ENCODE results near the gene MGAT4C. TPM values are rescaled to one million over a fixed set of nuclear protein-coding genes. Genes with fewer than 3 reads are reported as not detected.

Gene MGAT4C
- total RNA-seq, 1 donor from 2014 or later: 1.0 TPM

DNA sequence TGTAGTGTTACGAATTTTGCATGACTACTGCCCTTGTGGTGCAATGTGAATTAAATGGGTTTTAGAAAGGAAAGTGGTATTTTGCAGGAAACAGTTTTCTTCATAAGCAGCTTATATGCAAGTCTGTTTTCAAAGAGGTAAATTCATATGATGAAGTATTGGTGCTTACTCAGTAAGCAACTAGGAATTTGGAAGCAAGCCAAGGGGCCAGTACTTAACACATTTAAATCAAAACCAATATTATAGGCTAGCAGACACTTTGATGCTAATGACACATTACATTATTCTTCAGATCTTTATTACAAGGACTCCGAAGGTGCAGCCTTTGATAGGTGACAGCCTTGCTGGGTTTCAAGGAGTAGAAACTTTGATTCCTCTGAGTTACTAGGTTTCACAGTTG lies 23.1 kb downstream of the MGAT4C start:
- Histone ChIP-seq H3K4me1 (ENCODE audit: control insufficient read depth in 3 of 3, insufficient read depth in 3 of 3, low read length in 3 of 3) (no peaks in the 10 kb centered on the region), H3K9ac (ENCODE audit: low read depth in 1 of 3, low read length in 3 of 3) (no peak overlapping the region), H3K4me3 (ENCODE audit: low read length in 3 of 3) (no peak overlapping the region), H3K36me3 (ENCODE audit: control insufficient read depth in 3 of 3, insufficient read depth in 3 of 3, low read length in 3 of 3) (no peaks in the 10 kb centered on the region), H3K27ac (ENCODE audit: low read depth, low read length) (no peak overlapping the region), H3K27me3 (ENCODE audit: control insufficient read depth in 3 of 3, insufficient read depth in 3 of 3, low read length in 3 of 3) (no peaks in the 10 kb centered on the region), H3K9me3 (ENCODE audit: control insufficient read depth in 3 of 3, low read length in 3 of 3) (no peaks in the 10 kb centered on the region)

DNA sequence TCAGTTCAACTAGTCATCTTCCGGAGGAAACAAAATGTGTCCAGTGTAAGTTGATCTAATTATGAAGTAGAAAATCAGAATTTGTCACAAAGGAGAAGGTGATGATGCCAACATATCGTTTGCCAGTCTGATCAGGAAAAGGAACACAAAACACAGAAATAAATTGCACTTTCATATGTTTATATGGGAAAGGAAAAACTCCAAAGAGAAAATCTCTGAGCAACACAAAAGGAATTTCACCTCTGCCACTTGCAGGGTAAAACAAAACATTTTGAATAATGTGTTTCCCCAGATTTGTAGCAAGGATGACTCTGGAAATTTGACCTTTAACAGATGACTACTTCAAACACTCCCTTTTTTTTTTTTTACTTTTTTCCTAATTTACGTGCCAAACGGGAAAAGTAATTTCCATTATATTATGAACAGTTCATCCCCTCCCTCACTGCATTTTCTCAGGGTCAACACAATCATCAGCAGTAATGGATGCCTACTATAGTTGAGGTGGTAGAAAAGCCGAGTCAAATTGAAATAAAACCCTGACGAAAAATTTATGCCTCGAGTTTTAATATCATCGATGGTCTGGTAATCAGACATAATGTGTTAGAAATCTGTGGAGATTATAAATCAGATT lies 25.6 kb downstream of the MGAT4C start:
- H3K4me3 ChIP-seq (ENCODE audit: low read length in 3 of 3): no peak overlapping the region
- no peaks in the 10 kb centered on the region for H3K4me1 ChIP-seq (ENCODE audit: control insufficient read depth in 3 of 3, insufficient read depth in 3 of 3, low read length in 3 of 3)
- no peaks in the 10 kb centered on the region for H3K9me3 ChIP-seq (ENCODE audit: control insufficient read depth in 3 of 3, low read length in 3 of 3)
- no peak overlapping the region for H3K27ac ChIP-seq (ENCODE audit: low read depth, low read length)
- no peaks in the 10 kb centered on the region for H3K36me3 ChIP-seq (ENCODE audit: control insufficient read depth in 3 of 3, insufficient read depth in 3 of 3, low read length in 3 of 3)
- H3K9ac ChIP-seq (ENCODE audit: low read depth in 1 of 3, low read length in 3 of 3): no peak overlapping the region
- no peaks in the 10 kb centered on the region for H3K27me3 ChIP-seq (ENCODE audit: control insufficient read depth in 3 of 3, insufficient read depth in 3 of 3, low read length in 3 of 3)

DNA sequence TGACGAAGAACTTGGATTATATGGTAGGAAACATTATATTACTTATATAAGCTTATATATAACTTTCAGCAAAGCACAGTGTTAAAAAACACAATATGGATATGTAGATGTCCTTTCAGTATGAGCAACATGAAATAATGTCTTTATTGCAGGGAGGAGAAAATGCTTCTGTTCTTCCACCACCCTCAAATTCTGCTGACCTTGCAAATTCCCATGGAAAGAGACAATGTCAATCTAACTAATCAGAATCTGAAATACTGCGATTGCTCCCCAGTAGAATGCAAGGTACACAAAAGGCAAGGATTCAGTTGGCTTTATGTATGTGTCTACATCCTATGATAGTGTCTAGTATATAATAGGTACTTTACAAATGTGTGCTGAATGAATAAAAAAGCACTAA lies 26.4 kb downstream of the MGAT4C start:
- no peaks in the 10 kb centered on the region for H3K9me3 ChIP-seq (ENCODE audit: control insufficient read depth in 3 of 3, low read length in 3 of 3)
- no peaks in the 10 kb centered on the region for H3K27me3 ChIP-seq (ENCODE audit: control insufficient read depth in 3 of 3, insufficient read depth in 3 of 3, low read length in 3 of 3)
- H3K4me1 ChIP-seq (ENCODE audit: control insufficient read depth in 3 of 3, insufficient read depth in 3 of 3, low read length in 3 of 3): no peaks in the 10 kb centered on the region
- H3K36me3 ChIP-seq (ENCODE audit: control insufficient read depth in 3 of 3, insufficient read depth in 3 of 3, low read length in 3 of 3): no peaks in the 10 kb centered on the region
- no peak overlapping the region for H3K9ac ChIP-seq (ENCODE audit: low read depth in 1 of 3, low read length in 3 of 3)
- no peak overlapping the region for H3K27ac ChIP-seq (ENCODE audit: low read depth, low read length)
- no peak overlapping the region for H3K4me3 ChIP-seq (ENCODE audit: low read length in 3 of 3)

DNA sequence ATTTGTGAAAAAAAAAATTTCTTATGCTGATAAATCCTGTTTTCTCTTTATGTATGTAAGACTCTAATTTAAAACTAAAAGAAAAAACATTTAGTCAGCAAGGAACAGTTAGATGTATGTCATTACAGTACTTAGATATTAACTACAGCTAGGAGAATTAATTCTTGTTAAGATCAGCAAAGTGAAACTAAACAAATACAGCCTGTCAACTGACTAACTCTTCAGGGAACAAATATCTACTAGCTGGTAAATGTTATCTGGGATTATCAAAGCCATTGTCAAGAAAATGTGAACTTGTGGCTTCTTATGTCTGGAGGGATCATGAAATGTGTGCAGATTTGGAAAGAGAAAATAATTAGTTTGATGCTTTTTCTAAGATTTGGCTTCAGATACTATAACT lies 27.5 kb downstream of the MGAT4C start:
- Histone ChIP-seq H3K9ac (ENCODE audit: low read depth in 1 of 3, low read length in 3 of 3) (no peak overlapping the region), H3K4me1 (ENCODE audit: control insufficient read depth in 3 of 3, insufficient read depth in 3 of 3, low read length in 3 of 3) (no peaks in the 10 kb centered on the region), H3K9me3 (ENCODE audit: control insufficient read depth in 3 of 3, low read length in 3 of 3) (no peaks in the 10 kb centered on the region), H3K27me3 (ENCODE audit: control insufficient read depth in 3 of 3, insufficient read depth in 3 of 3, low read length in 3 of 3) (no peaks in the 10 kb centered on the region), H3K27ac (ENCODE audit: low read depth, low read length) (no peak overlapping the region), H3K36me3 (ENCODE audit: control insufficient read depth in 3 of 3, insufficient read depth in 3 of 3, low read length in 3 of 3) (no peaks in the 10 kb centered on the region), H3K4me3 (ENCODE audit: low read length in 3 of 3) (no peak overlapping the region)

DNA sequence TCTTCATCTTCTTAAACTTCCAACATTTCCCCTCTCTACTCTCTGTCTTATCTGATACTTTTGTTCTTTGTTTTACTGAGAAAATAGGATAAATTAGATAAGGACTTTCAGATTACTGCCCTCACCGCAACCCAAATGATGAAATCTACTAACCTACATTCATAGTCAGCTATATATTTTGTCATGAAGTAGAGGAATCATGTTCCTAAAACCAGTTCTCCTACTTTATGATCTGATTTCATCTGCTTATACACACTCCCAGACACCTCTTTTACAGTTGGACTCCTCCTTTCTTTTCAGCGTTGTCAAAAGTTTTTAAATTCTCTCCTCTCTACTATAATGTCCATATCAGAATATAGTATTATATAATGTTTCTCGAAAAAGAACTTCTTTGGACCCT lies 29.7 kb downstream of the MGAT4C start:
- H3K4me3 ChIP-seq (ENCODE audit: low read length in 3 of 3): no peak overlapping the region
- H3K36me3 ChIP-seq (ENCODE audit: control insufficient read depth in 3 of 3, insufficient read depth in 3 of 3, low read length in 3 of 3): no peaks in the 10 kb centered on the region
- no peaks in the 10 kb centered on the region for H3K27me3 ChIP-seq (ENCODE audit: control insufficient read depth in 3 of 3, insufficient read depth in 3 of 3, low read length in 3 of 3)
- no peaks in the 10 kb centered on the region for H3K4me1 ChIP-seq (ENCODE audit: control insufficient read depth in 3 of 3, insufficient read depth in 3 of 3, low read length in 3 of 3)
- H3K9ac ChIP-seq (ENCODE audit: low read depth in 1 of 3, low read length in 3 of 3): no peak overlapping the region
- H3K27ac ChIP-seq (ENCODE audit: low read depth, low read length): no peak overlapping the region
- H3K9me3 ChIP-seq (ENCODE audit: control insufficient read depth in 3 of 3, low read length in 3 of 3): no peaks in the 10 kb centered on the region

DNA sequence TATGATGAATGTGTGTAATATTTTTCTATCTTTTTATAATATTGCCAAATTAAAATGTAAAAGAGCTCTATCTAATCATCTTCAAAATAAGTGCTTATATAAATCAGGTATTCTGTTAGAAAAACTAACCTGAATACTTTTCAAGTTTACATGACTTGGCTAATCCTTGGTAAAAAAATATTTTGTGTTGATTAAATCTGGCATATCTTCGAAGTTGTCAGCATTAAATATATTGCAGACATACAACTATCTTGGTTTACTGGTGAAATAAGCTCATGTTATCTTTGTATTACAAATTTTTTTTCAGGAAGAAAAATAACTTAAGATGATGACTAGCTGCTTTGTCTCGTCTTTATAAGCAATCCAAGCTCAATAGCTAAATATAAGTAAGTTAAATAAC lies 39.6 kb downstream of the MGAT4C start:
- Histone ChIP-seq H3K27me3 (ENCODE audit: control insufficient read depth in 3 of 3, insufficient read depth in 3 of 3, low read length in 3 of 3) (no peaks in the 10 kb centered on the region), H3K27ac (ENCODE audit: low read depth, low read length) (no peak overlapping the region), H3K4me3 (ENCODE audit: low read length in 3 of 3) (no peak overlapping the region), H3K9ac (ENCODE audit: low read depth in 1 of 3, low read length in 3 of 3) (no peak overlapping the region), H3K9me3 (ENCODE audit: control insufficient read depth in 3 of 3, low read length in 3 of 3) (no peaks in the 10 kb centered on the region), H3K4me1 (ENCODE audit: control insufficient read depth in 3 of 3, insufficient read depth in 3 of 3, low read length in 3 of 3) (no peaks in the 10 kb centered on the region), H3K36me3 (ENCODE audit: control insufficient read depth in 3 of 3, insufficient read depth in 3 of 3, low read length in 3 of 3) (no peaks in the 10 kb centered on the region)

DNA sequence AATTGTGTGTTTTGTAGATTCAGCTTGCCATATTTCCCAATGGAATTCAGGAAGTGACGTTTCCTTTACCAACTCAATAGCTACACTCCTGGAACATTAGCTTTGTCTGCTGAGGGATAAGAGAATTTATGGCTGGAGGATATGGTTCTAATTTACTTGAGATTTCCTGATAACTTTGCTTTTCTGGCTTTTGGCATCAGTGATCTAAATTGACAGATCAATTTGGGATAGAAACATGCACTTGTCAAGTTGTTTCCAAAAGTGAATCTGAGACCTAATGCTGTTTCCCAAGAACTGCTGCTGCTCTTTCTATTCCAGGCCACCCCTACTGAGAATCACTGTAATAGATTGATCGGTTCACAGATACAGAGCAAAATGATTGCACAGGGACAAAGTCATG lies 43.2 kb downstream of the MGAT4C start:
- Histone ChIP-seq H3K36me3 (ENCODE audit: control insufficient read depth in 3 of 3, insufficient read depth in 3 of 3, low read length in 3 of 3) (no peaks in the 10 kb centered on the region), H3K27me3 (ENCODE audit: control insufficient read depth in 3 of 3, insufficient read depth in 3 of 3, low read length in 3 of 3) (no peaks in the 10 kb centered on the region), H3K9ac (ENCODE audit: low read depth in 1 of 3, low read length in 3 of 3) (no peak overlapping the region), H3K27ac (ENCODE audit: low read depth, low read length) (no peak overlapping the region), H3K4me1 (ENCODE audit: control insufficient read depth in 3 of 3, insufficient read depth in 3 of 3, low read length in 3 of 3) (no peaks in the 10 kb centered on the region), H3K9me3 (ENCODE audit: control insufficient read depth in 3 of 3, low read length in 3 of 3) (no peaks in the 10 kb centered on the region), H3K4me3 (ENCODE audit: low read length in 3 of 3) (no peak overlapping the region)

DNA sequence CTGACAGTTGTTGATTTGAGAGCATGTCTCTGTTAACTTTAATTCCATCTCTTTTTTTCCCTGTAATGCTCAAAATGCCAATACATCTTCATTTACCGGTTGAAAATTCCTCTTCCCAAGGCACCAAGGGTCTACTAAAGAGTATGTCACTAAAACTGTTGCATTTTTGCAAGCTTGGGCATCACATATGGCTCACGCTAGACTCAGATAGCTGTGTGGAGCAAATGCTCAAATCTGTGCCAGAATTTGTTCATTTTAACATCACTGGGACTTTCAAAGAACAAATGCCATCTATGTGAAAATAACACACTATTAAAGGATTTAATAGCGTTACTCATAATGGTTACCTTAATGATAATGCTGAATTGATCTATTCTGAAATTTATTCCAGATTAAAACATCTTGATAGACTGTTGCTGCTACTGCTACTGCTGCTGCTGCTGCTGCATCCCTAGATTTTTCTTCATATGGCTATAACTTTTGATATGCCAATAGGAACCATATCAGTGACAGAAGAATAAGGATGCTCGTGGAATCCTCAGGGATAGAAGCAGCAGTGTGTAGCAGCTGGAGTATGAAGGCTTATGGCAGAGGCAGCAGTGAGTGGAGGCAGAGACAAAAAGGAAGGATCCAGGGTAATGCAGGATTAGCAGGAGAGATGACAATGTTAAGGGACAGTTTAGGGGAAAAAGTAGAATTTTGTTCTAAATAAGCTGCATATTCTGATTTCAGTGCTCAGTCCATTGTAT lies 57.3 kb downstream of the MGAT4C start:
- no peaks in the 10 kb centered on the region for H3K9me3 ChIP-seq (ENCODE audit: control insufficient read depth in 3 of 3, low read length in 3 of 3)
- no peaks in the 10 kb centered on the region for H3K36me3 ChIP-seq (ENCODE audit: control insufficient read depth in 3 of 3, insufficient read depth in 3 of 3, low read length in 3 of 3)
- no peak overlapping the region for H3K9ac ChIP-seq (ENCODE audit: low read depth in 1 of 3, low read length in 3 of 3)
- H3K4me1 ChIP-seq (ENCODE audit: control insufficient read depth in 3 of 3, insufficient read depth in 3 of 3, low read length in 3 of 3): no peaks in the 10 kb centered on the region
- no peak overlapping the region for H3K4me3 ChIP-seq (ENCODE audit: low read length in 3 of 3)
- no peaks in the 10 kb centered on the region for H3K27me3 ChIP-seq (ENCODE audit: control insufficient read depth in 3 of 3, insufficient read depth in 3 of 3, low read length in 3 of 3)
- no peak overlapping the region for H3K27ac ChIP-seq (ENCODE audit: low read depth, low read length)

DNA sequence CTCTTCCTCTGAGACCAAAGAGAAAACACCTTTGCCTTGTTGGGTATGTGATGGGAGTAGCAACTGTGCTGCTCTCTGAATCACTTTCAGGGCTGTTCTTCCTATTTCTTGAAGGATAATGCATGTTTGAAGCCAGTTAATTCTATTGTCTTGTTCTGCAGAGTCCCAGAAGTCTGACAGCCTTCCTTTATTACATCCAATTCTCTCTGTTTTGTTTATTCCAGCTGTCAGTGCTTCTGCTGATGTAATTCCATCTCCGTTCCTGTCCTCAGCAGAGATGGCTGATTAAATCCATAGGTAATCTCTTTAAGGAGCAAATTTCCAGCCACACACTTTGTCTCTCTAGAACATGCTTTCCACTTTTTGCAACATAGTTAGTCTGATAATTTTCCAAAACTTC lies 59.7 kb downstream of the MGAT4C start:
- Histone ChIP-seq H3K27me3 (ENCODE audit: control insufficient read depth in 3 of 3, insufficient read depth in 3 of 3, low read length in 3 of 3) (no peaks in the 10 kb centered on the region), H3K4me1 (ENCODE audit: control insufficient read depth in 3 of 3, insufficient read depth in 3 of 3, low read length in 3 of 3) (no peaks in the 10 kb centered on the region), H3K4me3 (ENCODE audit: low read length in 3 of 3) (no peak overlapping the region)

DNA sequence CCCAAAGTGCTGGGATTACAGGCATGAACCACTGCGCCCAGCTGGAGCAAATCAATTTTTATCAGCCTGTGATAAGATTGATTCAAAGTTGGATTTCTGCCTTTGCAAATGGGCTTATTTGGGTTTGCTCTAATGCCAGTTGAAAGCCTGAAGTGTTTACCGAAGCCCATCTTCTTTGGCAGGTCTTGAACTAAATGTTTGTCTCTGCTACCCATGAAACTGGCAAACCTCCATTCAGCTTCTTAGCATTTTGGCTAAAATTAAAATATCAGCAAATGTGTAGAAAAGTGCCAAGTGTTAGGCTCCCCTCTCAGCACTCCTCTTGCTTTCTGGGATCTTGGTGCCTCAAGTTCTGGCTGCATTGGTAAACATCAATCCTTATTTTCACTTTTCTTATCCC lies 61.5 kb downstream of the MGAT4C start:
- Histone ChIP-seq H3K9ac (ENCODE audit: low read depth in 1 of 3, low read length in 3 of 3) (no peak overlapping the region), H3K9me3 (ENCODE audit: control insufficient read depth in 3 of 3, low read length in 3 of 3) (no peaks in the 10 kb centered on the region), H3K27me3 (ENCODE audit: control insufficient read depth in 3 of 3, insufficient read depth in 3 of 3, low read length in 3 of 3) (no peaks in the 10 kb centered on the region), H3K36me3 (ENCODE audit: control insufficient read depth in 3 of 3, insufficient read depth in 3 of 3, low read length in 3 of 3) (no peaks in the 10 kb centered on the region), H3K27ac (ENCODE audit: low read depth, low read length) (no peak overlapping the region), H3K4me3 (ENCODE audit: low read length in 3 of 3) (no peak overlapping the region), H3K4me1 (ENCODE audit: control insufficient read depth in 3 of 3, insufficient read depth in 3 of 3, low read length in 3 of 3) (no peaks in the 10 kb centered on the region)

More for the DNA sequence above, 59.7 kb downstream of the MGAT4C start:
- Histone ChIP-seq H3K36me3 (ENCODE audit: control insufficient read depth in 3 of 3, insufficient read depth in 3 of 3, low read length in 3 of 3) (no peaks in the 10 kb centered on the region), H3K27ac (ENCODE audit: low read depth, low read length) (no peak overlapping the region), H3K9me3 (ENCODE audit: control insufficient read depth in 3 of 3, low read length in 3 of 3) (no peaks in the 10 kb centered on the region), H3K9ac (ENCODE audit: low read depth in 1 of 3, low read length in 3 of 3) (no peak overlapping the region)
